ENCODE measurements around the gene NT5DC4. TPM values are rescaled to one million over a fixed set of nuclear protein-coding genes. Genes with fewer than 3 reads are reported as not detected.

NT5DC4 gene
- total RNA-seq, 1 donor = not detected

DNA sequence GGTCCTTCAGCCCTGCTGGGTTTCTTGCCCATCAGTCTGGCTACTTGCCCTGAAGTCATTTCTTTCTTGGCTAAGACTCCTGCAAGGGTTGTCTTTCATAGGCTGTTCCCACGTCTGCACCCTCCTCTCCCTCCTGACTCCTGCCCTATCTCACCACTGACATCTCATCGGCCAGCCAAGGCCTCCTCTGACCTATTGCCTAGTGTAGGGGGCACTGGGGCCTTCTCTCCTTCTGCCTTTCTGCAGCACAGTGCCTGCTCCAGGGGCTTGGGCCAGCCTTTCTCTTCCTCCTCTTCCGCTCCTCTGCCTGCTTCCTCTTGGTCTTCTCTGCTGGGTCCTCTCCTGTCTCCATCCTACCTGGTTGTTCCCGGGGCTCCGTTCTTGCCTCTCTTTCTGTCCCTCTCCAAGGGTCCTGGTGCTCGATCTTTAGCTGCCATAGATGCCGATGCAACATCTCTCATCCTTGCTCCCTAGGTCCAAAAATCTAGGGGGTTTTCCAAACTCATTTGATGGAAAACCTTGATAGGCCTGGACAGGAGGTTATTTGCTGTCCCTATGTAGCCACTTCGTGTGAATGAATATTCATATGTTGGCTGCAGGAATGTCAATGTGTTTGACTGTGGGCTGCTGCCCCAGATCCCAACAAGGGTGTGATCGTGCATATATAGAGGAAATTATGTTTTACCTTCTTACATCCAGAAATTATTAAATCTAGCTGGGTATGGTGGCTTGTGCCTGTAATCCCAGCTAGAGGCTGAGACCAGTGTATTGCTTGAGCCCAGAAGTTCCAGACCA is 9.7 kb upstream of the NT5DC4 start:
- Histone ChIP-seq H2AFZ (ENCODE audit: low read length) (no peak overlapping the region), H3K4me2 (ENCODE audit: insufficient read depth, low read length) (no peak overlapping the region), H3K79me2 (ENCODE audit: insufficient read depth, low read length) (no peaks in the 10 kb centered on the region), H3K4me1 (ENCODE audit: insufficient read depth, low read length) (peaks cover 22% of the 10 kb centered on the region), H4K20me1 (ENCODE audit: insufficient read depth, low read length) (no peaks in the 10 kb centered on the region), H3K36me3 (ENCODE audit: insufficient read depth, low read length) (no peaks in the 10 kb centered on the region), H3K9me3 (ENCODE audit: low read depth, low read length) (no peaks in the 10 kb centered on the region), H3K27me3 (ENCODE audit: insufficient read depth, low read length) (no peaks in the 10 kb centered on the region), H3K4me3 (ENCODE audit: insufficient read depth, low read length) (no peak overlapping the region), H3K27ac (ENCODE audit: low read depth, low read length) (no peak overlapping the region)
- DNase-seq (ENCODE audit: insufficient read length, low spot score, missing footprints) = peak; percentile 27
- TF ChIP-seq, protein P1, sequence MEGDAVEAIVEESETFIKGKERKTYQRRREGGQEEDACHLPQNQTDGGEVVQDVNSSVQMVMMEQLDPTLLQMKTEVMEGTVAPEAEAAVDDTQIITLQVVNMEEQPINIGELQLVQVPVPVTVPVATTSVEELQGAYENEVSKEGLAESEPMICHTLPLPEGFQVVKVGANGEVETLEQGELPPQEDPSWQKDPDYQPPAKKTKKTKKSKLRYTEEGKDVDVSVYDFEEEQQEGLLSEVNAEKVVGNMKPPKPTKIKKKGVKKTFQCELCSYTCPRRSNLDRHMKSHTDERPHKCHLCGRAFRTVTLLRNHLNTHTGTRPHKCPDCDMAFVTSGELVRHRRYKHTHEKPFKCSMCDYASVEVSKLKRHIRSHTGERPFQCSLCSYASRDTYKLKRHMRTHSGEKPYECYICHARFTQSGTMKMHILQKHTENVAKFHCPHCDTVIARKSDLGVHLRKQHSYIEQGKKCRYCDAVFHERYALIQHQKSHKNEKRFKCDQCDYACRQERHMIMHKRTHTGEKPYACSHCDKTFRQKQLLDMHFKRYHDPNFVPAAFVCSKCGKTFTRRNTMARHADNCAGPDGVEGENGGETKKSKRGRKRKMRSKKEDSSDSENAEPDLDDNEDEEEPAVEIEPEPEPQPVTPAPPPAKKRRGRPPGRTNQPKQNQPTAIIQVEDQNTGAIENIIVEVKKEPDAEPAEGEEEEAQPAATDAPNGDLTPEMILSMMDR (IDR thresholded peaks at IDR 0.05; ENCODE audit: extremely low read depth, low read depth, low read length) = no peak

DNA sequence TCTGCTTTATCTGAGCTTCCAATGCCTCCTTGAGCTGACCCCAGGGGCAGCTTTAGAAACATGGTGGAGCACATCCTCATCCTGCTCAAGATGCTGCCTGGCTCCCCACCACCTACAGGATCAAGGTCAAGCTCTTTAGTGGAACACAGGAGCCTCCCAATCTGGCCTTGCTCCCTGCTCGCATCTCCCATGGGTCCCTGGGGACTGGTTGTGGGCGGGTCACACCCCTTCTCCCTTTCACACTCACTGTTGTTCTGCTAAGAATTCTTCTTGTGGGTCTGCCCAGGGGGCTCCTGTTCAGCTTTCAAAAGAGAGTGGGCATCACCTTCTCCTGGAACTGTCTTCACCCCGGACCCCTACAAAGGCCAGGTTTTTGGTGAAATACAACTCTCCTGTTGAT is 8.4 kb upstream of the NT5DC4 start:
- H3K27ac ChIP-seq (ENCODE audit: low read depth, low read length) = peak overlapping the region; percentile 46
- H3K4me1 ChIP-seq (ENCODE audit: insufficient read depth, low read length) = peaks cover 19% of the 10 kb centered on the region
- H2AFZ ChIP-seq (ENCODE audit: low read length) = no peak overlapping the region

DNA sequence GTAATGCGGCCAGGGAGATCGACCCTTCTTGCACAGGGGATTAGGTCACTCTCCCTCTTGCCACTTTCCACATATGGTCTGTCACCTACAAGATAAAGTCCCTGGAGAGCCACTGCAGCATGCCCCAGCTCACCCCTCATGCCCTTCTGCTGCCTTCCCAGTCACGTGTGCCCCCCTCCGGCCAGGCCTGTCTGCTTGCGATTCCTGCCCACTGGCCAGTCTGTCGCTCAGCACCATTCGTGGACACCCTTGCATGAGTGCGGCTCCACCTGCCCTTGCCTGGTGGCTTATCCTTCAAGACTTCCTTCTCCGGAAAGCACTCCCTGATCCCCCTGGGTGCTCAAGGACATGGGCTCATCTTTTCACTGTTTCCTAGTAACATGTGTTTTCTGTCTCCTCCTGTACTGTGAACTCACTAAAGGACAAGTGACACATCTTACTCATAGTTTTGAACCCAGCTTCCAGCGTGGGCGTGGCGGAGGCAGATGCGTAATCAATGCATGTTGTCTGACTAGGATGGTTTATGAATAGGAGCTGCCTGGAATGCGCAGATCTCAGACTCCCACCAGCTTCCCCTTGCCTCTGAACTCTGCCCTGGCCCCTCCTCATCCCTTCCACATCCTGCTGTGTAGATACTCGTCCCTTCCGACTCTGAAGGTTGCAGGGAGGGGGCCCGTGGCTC is 7.8 kb upstream of the NT5DC4 start:
- Histone ChIP-seq H2AFZ (ENCODE audit: low read length) (peak overlapping the region; percentile 50), H3K79me2 (ENCODE audit: insufficient read depth, low read length) (no peaks in the 10 kb centered on the region), H3K4me3 (ENCODE audit: insufficient read depth, low read length) (no peak overlapping the region), H3K27ac (ENCODE audit: low read depth, low read length) (peak overlapping the region; percentile 46), H4K20me1 (ENCODE audit: insufficient read depth, low read length) (no peaks in the 10 kb centered on the region), H3K4me1 (ENCODE audit: insufficient read depth, low read length) (peaks cover 19% of the 10 kb centered on the region), H3K27me3 (ENCODE audit: insufficient read depth, low read length) (no peaks in the 10 kb centered on the region), H3K36me3 (ENCODE audit: insufficient read depth, low read length) (no peaks in the 10 kb centered on the region), H3K4me2 (ENCODE audit: insufficient read depth, low read length) (no peak overlapping the region), H3K9me3 (ENCODE audit: low read depth, low read length) (no peaks in the 10 kb centered on the region)
- TF ChIP-seq, protein P1 (IDR thresholded peaks at IDR 0.05; ENCODE audit: extremely low read depth, low read depth, low read length) = no peak
- DNase-seq (ENCODE audit: insufficient read length, low spot score, missing footprints) = no peak

More for the DNA sequence above, 8.4 kb upstream of the NT5DC4 start:
- Histone ChIP-seq H3K79me2 (ENCODE audit: insufficient read depth, low read length) (no peaks in the 10 kb centered on the region), H3K36me3 (ENCODE audit: insufficient read depth, low read length) (no peaks in the 10 kb centered on the region), H3K4me2 (ENCODE audit: insufficient read depth, low read length) (no peak overlapping the region), H3K4me3 (ENCODE audit: insufficient read depth, low read length) (no peak overlapping the region), H3K9me3 (ENCODE audit: low read depth, low read length) (no peaks in the 10 kb centered on the region), H4K20me1 (ENCODE audit: insufficient read depth, low read length) (no peaks in the 10 kb centered on the region), H3K27me3 (ENCODE audit: insufficient read depth, low read length) (no peaks in the 10 kb centered on the region)
- TF ChIP-seq, protein P1 (IDR thresholded peaks at IDR 0.05; ENCODE audit: extremely low read depth, low read depth, low read length) = no peak
- no peak for DNase-seq (ENCODE audit: insufficient read length, low spot score, missing footprints)

DNA sequence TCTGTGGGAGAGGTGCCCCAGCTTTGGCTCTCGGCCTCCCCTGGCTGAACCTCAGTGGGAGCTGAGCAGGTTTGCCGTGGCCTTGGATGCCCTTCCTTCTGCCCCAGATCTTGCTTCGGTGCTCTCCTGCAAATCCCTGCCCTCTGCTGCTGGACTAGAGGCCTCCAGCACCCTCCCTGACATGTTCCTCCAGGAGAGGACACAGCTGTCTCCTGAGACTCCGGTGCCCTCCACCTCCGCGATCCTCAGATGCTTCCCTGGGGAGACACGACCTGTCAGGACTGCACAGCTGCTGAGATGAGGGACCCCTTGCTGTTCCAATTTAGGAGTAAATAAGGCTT is 7.3 kb upstream of the NT5DC4 start:
- Histone ChIP-seq H3K4me1 (ENCODE audit: insufficient read depth, low read length) (peaks cover 19% of the 10 kb centered on the region), H3K4me3 (ENCODE audit: insufficient read depth, low read length) (no peak overlapping the region), H3K27me3 (ENCODE audit: insufficient read depth, low read length) (no peaks in the 10 kb centered on the region), H4K20me1 (ENCODE audit: insufficient read depth, low read length) (no peaks in the 10 kb centered on the region), H3K27ac (ENCODE audit: low read depth, low read length) (no peak overlapping the region), H3K79me2 (ENCODE audit: insufficient read depth, low read length) (no peaks in the 10 kb centered on the region), H2AFZ (ENCODE audit: low read length) (peak overlapping the region; percentile 50), H3K9me3 (ENCODE audit: low read depth, low read length) (no peaks in the 10 kb centered on the region), H3K4me2 (ENCODE audit: insufficient read depth, low read length) (no peak overlapping the region), H3K36me3 (ENCODE audit: insufficient read depth, low read length) (no peaks in the 10 kb centered on the region)
- DNase-seq (ENCODE audit: insufficient read length, low spot score, missing footprints) = no peak
- TF ChIP-seq, protein P1 (IDR thresholded peaks at IDR 0.05; ENCODE audit: extremely low read depth, low read depth, low read length) = no peak

All from osteoblast (primary cell).